GM21447 (cell line): Measurements from ENCODE around the gene CYP26C1.

ENCODE experiments used
- ATAC-seq: cut with Tn5 transposase; IDR thresholded peaks from one replicate; pipeline ENCODE4 v1.9.1; 2021; ENCODE audit not compliant: unreplicated experiment

The CYP26C1 gene

DNA sequence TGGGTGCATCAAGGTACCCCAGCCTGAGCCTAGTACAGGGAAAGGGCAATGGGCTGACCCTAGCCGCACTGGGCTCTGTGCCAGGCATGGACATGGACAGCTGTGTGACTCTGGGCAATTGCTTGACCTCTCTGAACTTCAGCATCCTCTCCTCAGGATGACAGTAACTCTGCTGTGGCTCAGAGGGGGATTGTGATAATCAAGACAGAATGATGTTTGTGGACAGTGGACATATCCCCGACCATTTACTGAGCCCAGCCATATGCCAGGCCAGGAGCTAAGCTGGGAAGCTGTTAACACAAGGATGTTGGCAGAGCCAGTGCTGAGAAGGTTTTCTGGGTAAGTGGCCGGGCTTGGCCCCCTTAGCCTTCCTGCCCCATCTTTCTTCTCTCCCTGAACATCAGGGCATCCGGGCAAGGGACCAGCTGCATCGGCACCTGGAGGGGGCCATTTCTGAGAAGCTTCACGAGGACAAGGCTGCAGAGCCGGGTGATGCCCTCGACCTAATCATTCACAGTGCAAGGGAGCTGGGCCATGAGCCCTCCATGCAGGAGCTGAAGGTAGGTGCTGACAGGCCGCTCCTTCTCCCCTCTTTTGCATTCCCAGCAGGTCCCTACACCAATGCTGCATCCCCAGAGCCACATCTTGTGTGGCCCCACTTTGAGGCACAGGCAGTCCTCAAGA lies 3.5 kb downstream of the CYP26C1 start:
- no peak for ATAC-seq

DNA sequence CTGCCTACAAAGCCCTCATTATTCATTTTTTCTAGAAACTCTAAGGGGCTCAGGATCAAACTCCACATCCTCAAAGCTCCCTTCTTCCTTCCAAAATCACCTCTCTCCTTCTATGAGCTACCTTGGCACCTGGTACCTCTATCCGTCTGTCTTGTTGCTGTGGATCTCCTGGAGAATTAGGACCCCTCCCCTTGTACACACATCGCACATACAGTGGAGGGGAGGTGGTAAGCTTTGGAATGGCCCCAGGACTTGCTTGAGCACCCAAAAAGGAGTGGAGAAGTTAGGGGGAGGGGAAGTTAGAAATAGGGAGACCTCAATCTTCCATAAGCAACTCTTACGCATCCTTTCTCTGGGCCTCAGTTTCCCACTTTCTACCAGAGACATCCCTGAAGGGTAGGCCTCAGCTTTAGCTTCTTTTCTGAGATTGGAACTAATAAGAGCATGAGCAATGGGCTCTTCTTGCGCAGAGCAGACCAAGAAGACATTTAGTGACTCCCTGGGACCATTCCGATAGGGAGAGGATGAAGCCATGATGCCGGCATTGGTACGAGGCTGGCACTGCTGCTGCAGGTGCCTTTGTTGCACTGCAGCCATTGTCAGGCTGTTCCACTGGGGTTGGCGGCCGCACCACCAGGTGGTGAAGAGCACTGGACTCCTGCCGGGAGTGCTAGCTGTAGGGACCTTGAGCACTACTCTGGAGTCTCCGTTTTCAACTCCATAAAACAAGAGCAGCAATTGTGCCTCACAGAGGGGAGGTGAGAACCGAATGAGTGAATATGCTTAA lies 4.5 kb downstream of the CYP26C1 start:
- no peak for ATAC-seq

DNA sequence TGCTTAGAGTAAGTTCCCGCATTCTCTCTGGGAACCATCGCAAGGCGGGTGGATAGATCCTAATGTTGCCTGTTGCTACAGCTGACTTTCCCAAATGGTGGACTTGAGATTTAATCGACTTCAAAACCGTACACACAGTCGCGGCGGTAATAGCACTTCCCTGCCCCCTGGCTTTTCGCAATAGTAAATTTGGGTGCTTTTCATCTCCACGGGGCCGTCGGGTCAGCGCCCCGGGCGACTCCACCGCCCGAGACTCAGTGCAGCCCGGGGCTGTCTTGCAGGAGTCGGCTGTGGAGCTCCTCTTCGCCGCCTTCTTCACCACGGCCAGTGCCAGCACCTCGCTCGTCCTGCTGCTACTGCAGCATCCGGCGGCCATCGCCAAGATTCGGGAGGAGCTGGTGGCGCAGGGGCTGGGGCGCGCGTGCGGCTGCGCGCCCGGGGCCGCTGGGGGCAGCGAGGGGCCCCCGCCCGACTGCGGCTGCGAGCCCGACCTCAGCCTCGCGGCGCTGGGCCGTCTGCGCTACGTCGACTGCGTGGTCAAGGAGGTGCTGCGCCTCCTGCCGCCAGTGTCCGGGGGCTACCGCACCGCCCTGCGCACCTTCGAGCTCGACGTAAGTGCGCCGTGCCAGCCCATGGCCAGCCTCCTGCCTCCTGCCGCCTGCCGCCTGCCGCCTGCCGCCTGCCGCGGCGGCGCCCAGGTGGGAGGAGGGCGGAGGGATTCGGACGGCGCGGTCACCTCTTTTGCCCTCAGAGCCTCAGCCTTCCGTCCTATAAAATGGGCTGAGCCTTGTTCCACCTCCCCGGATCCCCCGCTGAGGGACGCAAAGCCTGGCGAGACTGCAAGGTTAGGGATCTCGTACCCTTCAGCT lies 5.3 kb downstream of the CYP26C1 start:
- ATAC-seq = no peak

DNA sequence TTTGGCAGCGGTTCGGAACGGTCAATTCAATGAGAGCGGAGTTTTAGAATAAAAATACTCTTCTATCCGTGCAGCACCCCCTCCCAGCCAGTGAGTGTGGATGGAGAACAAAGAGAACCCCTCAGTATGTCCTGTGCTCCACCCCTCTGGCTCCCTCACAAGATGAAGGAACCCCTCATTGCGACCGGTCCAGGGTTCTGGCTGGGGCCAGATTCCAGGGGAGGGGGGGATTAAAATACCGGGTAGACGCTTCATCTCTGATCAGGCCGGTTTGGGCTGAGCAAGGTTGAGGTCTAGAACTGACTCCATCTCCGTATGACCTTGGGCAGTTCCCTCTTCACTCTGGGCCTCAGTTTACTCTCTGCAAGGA lies 5.9 kb downstream of the CYP26C1 start:
- ATAC-seq = no peak

DNA sequence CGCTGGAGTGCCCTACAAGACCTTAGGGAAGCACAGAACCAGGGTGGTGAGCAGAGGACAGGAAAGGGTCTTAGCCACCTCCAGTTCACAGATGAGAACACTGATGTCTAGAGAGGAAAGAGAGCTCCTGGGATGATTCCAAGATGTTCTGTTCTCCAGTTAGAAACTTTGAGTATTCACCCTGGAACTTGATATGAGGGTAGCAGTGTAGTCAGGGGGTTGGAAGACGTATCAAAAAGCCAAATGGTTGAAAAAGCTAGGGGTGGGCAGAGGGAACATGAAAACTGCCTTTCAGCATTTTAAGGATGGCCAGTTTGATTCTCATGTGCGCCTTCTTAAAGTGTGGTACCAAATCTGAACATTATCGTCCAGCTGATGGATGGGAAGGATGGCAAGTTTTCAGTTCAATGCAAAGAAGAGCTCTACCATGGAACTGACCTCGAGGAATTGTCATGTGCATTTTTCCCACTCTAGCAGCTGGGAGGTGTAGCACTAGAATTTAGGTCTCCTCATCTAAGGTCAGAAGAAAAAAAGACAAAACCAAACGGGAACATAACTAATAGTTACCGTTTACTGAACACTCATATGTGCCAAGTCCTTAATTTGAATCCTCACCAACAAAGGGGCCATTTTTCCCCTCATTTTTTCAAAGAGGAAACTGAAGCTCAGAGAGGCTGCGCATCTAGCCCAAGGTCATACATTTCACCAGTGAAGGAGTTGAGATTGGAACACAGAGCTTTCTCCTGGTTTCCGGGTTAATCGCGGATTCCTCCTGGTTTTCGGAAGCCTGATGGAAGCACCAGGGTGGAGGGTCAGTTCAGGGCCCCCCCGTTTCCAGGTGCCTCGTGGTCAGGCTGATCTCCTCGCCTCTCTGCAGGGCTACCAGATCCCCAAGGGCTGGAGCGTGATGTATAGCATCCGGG lies 7.1 kb downstream of the CYP26C1 start:
- no peak for ATAC-seq

GRCh38 chr10:93068411-93069244 lies 8.0 kb downstream of the CYP26C1 start:
- ATAC-seq = no peak

DNA sequence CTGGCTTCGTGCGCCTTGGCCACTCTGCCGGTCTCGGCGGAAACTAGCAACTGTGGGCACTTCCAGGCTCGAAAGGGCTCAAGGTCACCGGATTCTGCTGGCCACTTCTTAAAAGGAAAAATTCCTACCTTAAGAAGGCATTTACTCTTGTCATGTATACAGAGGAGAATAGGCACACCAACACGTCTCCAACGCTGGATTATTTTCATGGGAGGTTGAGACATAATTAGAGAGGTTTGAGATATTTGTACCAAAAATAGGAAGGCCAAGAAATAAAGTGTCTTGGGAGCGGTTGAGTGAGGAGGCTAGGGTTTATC lies 8.6 kb downstream of the CYP26C1 start:
- ATAC-seq = no peak

DNA sequence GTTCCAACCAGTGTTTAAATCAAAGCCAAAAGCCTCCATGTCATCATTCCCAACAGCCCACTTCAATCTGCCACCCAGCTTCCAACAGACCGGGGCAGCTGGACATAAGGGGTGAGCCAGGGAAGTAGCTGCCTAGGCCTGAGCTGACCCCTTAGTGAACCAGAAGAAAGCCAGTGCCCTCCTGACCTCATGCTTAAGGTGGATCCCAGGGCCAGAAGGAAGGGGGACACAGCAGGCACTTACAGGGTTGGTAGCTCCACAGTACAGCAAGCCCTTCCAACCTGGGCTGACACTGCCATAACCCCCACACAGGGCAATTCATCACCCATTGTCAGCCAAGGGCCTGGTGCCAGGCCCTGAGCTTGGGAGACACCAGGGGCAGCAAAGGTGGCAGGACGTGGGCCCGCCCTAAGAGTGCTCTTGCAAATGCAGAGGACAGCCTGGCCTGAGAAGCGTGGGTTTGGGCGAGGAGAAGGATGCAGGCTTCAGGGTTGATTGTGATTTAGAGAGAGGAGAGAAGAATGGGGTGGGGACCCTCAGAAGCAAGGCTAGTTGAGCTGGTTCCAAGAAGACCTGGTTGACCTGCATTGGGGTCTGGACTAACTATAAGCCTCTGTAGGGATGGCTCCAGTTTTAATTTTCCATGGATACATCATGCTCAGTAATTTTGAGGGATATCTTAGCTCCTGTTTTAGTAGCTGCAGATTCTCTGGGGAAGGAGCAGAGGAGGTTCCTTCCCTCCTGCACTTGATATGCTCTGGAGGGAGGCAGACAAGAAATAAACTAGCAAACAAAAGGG lies 10.0 kb downstream of the CYP26C1 start:
- no peak for ATAC-seq

- ATAC-seq = no peak
These were observed 10.5 kb downstream of the CYP26C1 start for GRCh38 chr10:93071177-93071472.

GRCh38 chr10:93071674-93072224 lies 11.2 kb downstream of the CYP26C1 start:
- ATAC-seq = no peak

- no peak for ATAC-seq
These were observed 11.7 kb downstream of the CYP26C1 start for GRCh38 chr10:93072225-93072712.

- ATAC-seq = no peak
These were observed 12.3 kb downstream of the CYP26C1 start for GRCh38 chr10:93072713-93073538.

DNA sequence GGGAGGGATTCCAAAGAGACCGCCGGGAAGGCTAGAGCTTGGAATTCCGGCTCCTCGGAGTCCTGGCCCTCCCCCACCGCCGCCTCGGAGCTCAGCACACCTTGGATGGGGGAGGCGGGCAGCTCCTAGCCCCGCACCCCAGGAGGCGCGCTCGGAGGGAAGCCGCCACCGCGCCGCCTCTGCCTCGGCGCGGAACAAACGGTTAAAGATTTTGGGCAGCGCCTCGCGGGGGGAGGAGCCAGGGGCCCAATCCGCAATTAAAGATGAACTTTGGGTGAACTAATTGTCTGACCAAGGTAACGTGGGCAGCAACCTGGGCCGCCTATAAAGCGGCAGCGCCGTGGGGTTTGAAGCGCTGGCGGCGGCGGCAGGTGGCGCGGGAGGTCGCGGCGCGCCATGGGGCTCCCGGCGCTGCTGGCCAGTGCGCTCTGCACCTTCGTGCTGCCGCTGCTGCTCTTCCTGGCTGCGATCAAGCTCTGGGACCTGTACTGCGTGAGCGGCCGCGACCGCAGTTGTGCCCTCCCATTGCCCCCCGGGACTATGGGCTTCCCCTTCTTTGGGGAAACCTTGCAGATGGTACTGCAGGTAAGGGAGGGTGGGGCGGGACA lies 13.0 kb downstream of the CYP26C1 start, which contains the start of gene CYP26A1:
Gene CYP26A1 (plus strand): TSS at position 355 of the 608 bp plus-strand sequence. CDS start 42 bp downstream, at position 397.
- ATAC-seq = no peak

DNA sequence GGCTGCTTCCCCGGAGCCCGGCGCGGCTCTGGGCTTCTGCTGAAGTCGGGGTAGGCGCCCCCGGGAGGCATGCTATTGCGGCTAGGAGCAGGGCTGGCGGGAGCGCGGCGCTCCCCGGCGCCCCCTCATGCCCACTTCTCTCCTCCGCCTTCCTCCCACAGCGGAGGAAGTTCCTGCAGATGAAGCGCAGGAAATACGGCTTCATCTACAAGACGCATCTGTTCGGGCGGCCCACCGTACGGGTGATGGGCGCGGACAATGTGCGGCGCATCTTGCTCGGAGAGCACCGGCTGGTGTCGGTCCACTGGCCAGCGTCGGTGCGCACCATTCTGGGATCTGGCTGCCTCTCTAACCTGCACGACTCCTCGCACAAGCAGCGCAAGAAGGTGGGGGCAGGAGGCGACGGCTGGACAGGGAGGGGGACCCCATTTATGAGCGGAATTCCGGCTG lies 13.6 kb downstream of the CYP26C1 start:
- ATAC-seq = no peak

DNA sequence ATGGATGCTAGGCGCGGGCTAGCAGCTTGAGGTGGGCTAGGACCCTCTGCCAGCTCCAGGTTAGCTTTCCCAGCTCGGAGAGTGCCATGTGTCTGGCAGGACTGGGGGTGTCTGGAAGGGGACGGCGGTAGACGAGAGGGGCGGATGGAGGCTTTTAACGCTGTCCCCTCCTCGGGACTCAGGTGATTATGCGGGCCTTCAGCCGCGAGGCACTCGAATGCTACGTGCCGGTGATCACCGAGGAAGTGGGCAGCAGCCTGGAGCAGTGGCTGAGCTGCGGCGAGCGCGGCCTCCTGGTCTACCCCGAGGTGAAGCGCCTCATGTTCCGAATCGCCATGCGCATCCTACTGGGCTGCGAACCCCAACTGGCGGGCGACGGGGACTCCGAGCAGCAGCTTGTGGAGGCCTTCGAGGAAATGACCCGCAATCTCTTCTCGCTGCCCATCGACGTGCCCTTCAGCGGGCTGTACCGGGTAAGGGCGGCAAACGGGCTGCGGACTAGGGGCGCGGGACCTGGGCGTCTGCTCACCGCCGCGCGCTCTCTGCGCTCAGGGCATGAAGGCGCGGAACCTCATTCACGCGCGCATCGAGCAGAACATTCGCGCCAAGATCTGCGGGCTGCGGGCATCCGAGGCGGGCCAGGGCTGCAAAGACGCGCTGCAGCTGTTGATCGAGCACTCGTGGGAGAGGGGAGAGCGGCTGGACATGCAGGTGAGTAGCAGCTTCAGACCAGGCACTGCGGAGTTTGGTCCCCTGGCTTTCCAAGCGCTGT lies 14.2 kb downstream of the CYP26C1 start:
- ATAC-seq = no peak

DNA sequence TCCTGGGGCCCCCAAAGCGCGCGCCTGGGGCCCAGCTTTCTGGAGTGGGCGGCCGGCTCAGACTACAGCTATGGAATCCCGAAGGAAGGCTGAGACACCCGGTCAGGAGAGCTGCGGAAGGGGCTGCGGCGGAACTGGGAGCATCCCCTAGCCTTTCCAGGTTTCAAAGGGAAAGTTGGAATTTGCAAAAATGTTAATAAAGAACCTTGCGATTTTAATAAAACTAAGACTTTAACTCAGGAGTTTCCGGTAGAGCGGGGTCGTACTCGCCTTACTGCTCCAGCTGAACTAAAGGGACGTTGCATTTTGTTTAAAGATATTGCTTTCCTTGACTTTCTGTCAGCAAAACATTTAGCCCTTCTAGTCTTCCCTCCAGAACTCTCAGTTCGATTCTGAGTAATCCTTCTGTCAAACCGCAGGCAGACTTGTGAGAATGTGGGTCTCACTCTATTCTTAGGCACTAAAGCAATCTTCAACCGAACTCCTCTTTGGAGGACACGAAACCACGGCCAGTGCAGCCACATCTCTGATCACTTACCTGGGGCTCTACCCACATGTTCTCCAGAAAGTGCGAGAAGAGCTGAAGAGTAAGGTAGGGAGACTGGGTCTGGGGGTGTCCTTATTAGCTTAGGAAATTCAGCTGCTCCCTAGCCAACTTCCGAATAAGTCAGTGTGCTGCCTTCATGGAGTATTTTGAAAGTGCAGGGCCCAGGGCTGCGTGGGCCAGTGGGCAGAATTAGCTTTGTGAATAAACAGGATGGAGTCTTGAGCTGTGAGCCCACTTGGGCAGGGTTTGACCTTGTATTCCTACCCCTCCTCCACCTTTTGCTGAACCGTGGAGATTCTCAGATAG lies 15.0 kb downstream of the CYP26C1 start:
- ATAC-seq = no peak
